ENCODE measurements around the gene KMT2B.

Gene KMT2B

DNA sequence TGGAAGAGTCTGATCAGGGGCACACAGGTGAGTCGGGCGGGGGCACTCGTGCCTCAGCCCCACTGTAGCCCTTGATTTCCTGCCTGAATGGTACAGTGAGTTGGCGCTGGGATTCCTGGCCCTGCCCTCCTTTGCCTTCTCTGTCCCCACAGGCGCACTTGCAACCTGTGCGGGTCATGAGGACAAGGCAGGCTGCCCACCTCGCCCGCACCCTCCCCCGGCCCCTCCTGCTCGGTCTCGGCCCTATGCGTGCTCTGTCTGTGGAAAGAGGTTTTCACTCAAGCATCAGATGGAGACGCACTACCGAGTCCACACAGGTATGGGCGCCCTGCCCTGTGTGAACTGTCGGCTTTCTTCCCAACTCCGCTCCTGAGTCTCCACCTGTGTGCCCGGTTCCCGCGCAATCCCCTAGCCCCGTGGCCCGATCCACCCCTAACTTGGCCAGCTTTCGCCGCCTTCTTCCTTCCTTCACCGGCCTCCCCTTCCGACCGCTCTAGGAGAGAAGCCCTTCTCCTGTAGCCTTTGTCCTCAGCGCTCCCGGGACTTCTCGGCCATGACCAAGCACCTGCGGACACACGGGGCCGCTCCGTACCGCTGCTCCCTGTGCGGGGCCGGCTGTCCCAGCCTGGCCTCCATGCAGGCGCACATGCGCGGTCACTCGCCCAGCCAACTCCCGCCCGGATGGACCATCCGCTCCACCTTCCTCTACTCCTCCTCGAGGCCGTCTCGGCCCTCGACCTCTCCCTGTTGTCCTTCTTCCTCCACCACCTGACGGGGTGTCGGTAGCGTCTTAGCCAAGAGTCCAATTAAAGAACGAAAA, 1.6 kb upstream of the KMT2B start:
- peak overlapping the region; percentile 76 for H3K4me3 ChIP-seq (ENCODE audit: low read length)
- TF ChIP-seq CTCF (IDR thresholded peaks at IDR 0.05; ENCODE audit: insufficient read depth, low read depth, low read length, missing control alignments), result no peak
- no peak for DNase-seq (ENCODE audit: low read depth)

DNA sequence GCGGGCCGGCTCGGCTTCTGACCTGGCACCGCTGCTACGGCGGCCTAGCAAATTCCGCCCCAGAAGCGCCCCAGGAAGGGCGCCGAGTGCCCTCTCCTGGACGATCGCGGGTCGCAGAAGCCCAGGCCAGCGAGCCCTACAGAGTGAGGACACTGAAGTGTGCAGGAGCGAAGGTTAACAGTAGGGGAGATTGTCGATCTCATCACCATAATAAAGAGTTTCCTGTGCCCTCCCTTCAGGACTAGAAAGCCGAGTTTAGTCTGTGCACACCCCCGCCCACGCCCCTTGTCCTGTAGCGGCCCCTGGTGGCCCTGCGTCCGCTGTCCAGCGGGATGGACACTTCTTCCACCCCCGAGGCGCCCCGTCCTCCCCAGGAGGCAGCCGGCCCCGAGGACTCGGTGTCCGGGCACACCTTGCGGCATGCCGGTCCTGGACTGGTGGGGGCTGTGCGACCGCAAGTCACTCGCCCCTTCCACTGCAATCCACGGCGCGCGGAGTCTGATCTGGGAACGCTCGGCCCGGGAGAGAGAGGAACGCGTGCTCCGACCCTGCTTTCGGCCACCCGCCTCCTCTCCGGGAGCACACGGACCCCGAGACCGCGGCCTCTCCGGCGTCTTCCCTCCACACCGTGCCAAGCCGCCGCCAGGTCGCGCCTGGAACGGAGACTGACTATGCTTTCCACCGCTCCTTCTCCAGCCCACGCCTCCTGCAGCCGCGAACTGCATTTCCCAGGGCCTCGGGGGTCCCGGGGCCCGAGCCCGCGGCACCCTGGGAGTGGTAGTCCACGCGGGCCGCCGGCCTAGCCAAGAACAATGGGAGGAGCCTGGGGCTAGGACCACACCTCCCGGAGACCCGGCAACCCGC, 770 bp upstream of the KMT2B start:
- TF ChIP-seq CTCF (IDR thresholded peaks at IDR 0.05; ENCODE audit: insufficient read depth, low read depth, low read length, missing control alignments), result peak; percentile 70
- H3K4me3 ChIP-seq (ENCODE audit: low read length), result peak overlapping the region; percentile 76
- peak; percentile 81 for DNase-seq (ENCODE audit: low read depth)

GRCh38 chr19:35718345-35719041, 690 bp downstream of the KMT2B start:
- DNase-seq (ENCODE audit: low read depth), result peak; percentile 35
- TF ChIP-seq CTCF (IDR thresholded peaks at IDR 0.05; ENCODE audit: insufficient read depth, low read depth, low read length, missing control alignments), result no peak
- H3K4me3 ChIP-seq (ENCODE audit: low read length), result peak overlapping the region; percentile 86

- H3K4me3 ChIP-seq (ENCODE audit: low read length), result peak overlapping the region; percentile 86
- no peak for TF ChIP-seq CTCF (IDR thresholded peaks at IDR 0.05; ENCODE audit: insufficient read depth, low read depth, low read length, missing control alignments)
- DNase-seq (ENCODE audit: low read depth), result no peak
These were observed 1.8 kb downstream of the KMT2B start for GRCh38 chr19:35719402-35720162.

GRCh38 chr19:35720163-35720524, 2.3 kb downstream of the KMT2B start:
- TF ChIP-seq CTCF (IDR thresholded peaks at IDR 0.05; ENCODE audit: insufficient read depth, low read depth, low read length, missing control alignments), result no peak
- no peak for DNase-seq (ENCODE audit: low read depth)
- H3K4me3 ChIP-seq (ENCODE audit: low read length), result no peak overlapping the region

- no peak overlapping the region for H3K4me3 ChIP-seq (ENCODE audit: low read length)
- no peak for DNase-seq (ENCODE audit: low read depth)
- no peak for TF ChIP-seq CTCF (IDR thresholded peaks at IDR 0.05; ENCODE audit: insufficient read depth, low read depth, low read length, missing control alignments)
These were observed 2.8 kb downstream of the KMT2B start for GRCh38 chr19:35720648-35721047.

Data from epithelial cell of esophagus (primary cell).